GM12878 (cell line): ENCODE data around the gene FBXL3. TPM values are rescaled to one million over a fixed set of nuclear protein-coding genes. Genes with fewer than 3 reads are reported as not detected.

Experiments
- BCL11A ChIP-seq: IDR thresholded peaks from 2 replicates; pipeline ENCODE4 v1.6.1; 2011; ENCODE audit warnings: low read depth, low read length
- BCLAF1 ChIP-seq: fragments of 450-650 bp; IDR thresholded peaks from 2 replicates; pipeline ENCODE4 v1.6.1; 2017; ENCODE audit warnings: antibody characterized with exemption, mild to moderate bottlenecking, moderate library complexity
- CHD4 ChIP-seq: fragments of 200-600 bp; sonication (generic); IDR thresholded peaks from 2 replicates; pipeline ENCODE4 v1.6.1; 2016; ENCODE audit warnings: mild to moderate bottlenecking
- GABPA ChIP-seq: IDR thresholded peaks from 2 replicates; pipeline ENCODE4 v1.6.1; 2014; ENCODE audit warnings: antibody characterized with exemption, low read depth, mild to moderate bottlenecking, inconsistent platforms
- GATAD2B ChIP-seq: fragments of 450-650 bp; conservative IDR thresholded peaks from 2 replicates; pipeline ENCODE4 v1.6.1; 2017; ENCODE audit warnings: low read depth, mild to moderate bottlenecking, moderate library complexity
- HCFC1 ChIP-seq: fragments of 150-350 bp; IDR thresholded peaks from 2 replicates; pipeline ENCODE4 v1.6.1; 2014; ENCODE audit warnings: low read length
- HDGF ChIP-seq: fragments of 450-650 bp; IDR thresholded peaks from 2 replicates; pipeline ENCODE4 v1.6.1; 2016; ENCODE audit warnings: antibody characterized with exemption
- IKZF2 ChIP-seq, 2 experiments: fragments of 450-650 bp; IDR thresholded peaks; 2 replicates each; pipeline ENCODE4 v1.6.1; 2017; ENCODE audit warnings: mild to moderate bottlenecking in 2 of 2, moderate library complexity in 2 of 2
- KDM1A ChIP-seq: fragments of 200-600 bp; sonication (generic); IDR thresholded peaks from 2 replicates; pipeline ENCODE4 v1.6.1; 2016; ENCODE audit warnings: borderline replicate concordance
- MEF2B ChIP-seq: fragments of 450-650 bp; IDR thresholded peaks from 2 replicates; pipeline ENCODE4 v1.6.1; 2018; ENCODE audit warnings: mild to moderate bottlenecking, moderate library complexity; ENCODE audit not compliant: partially characterized antibody, poor library complexity, severe bottlenecking
- NBN ChIP-seq: fragments of 450-650 bp; IDR thresholded peaks from 2 replicates; pipeline ENCODE4 v1.6.1; 2016
- NFIC ChIP-seq: IDR thresholded peaks from 2 replicates; pipeline ENCODE4 v1.6.1; 2012; ENCODE audit warnings: low read depth, mild to moderate bottlenecking, inconsistent platforms, low read length, moderate library complexity
- POLR2AphosphoS5 ChIP-seq: IDR thresholded peaks from 2 replicates; pipeline ENCODE4 v1.6.1; 2011; ENCODE audit warnings: mild to moderate bottlenecking, low read length, inconsistent platforms
- POU2F2 ChIP-seq: IDR thresholded peaks from 3 replicates; pipeline ENCODE4 v1.6.1; 2011; ENCODE audit warnings: low read depth, mild to moderate bottlenecking, low read length, borderline replicate concordance
- RELA ChIP-seq: fragments of 450-650 bp; IDR thresholded peaks from 2 replicates; pipeline ENCODE4 v1.8.0; 2014; ENCODE audit warnings: borderline replicate concordance; ENCODE audit not compliant: partially characterized antibody
- RFX5 ChIP-seq: IDR thresholded peaks from 2 replicates; pipeline ENCODE4 v1.6.1; 2011; ENCODE audit warnings: low read depth, low read length, improper control_type of control experiment
- SIX5 ChIP-seq: IDR thresholded peaks from 2 replicates; pipeline ENCODE4 v1.6.1; 2011; ENCODE audit warnings: mild to moderate bottlenecking, low read depth, low read length, moderate library complexity; ENCODE audit not compliant: severe bottlenecking
- SRF ChIP-seq, 2 experiments: IDR thresholded peaks; 2 replicates each; pipeline ENCODE4 v1.6.1; 2011; ENCODE audit warnings: low read depth in 2 of 2, low read length in 2 of 2, mild to moderate bottlenecking in 1 of 2, moderate library complexity in 1 of 2
- ZSCAN29 ChIP-seq: fragments of 450-650 bp; IDR thresholded peaks from 2 replicates; pipeline ENCODE4 v1.6.1; 2017; ENCODE audit warnings: mild to moderate bottlenecking, moderate library complexity
- polyA plus RNA-seq, 11 experiments: library from polyadenylated mRNA; depleted of rRNA in 4 of 11; unstranded in 6 of 11; stranded (reverse) in 5 of 11; fragments of >200 nt; fragmentation: Nextera tagmentation in 4 of 11; fragmentation: Illumina TruSeq in 1 of 11; extraction: Ambion mirVana in 4 of 11; extraction: Trizol in 1 of 11; gene quantifications; 1 replicate in 1 of 11; 2 replicates in 10 of 11; pipeline versions ENCODE4 v1.2.1 to v1.2.3, GENCODE V29; 2011 to 2016; ENCODE audit warnings: inconsistent platforms in 2 of 11, missing spikeins in 2 of 11, low read depth in 1 of 11
- total RNA-seq, 4 experiments: library from RNA; depleted of rRNA in 3 of 4; stranded (reverse); fragments of >200 nt in 3 of 4; fragmentation: Illumina TruSeq in 1 of 4; extraction: Trizol in 1 of 4; gene quantifications; 2 replicates each; pipeline versions ENCODE4 v1.2.1 to v1.2.3, GENCODE V29; 2013 to 2021
- TF ChIP-seq, protein P1 (sequence below): fragments of 450-650 bp; IDR thresholded peaks from 2 replicates; pipeline ENCODE4 v1.6.1; 2016; ENCODE audit warnings: mild to moderate bottlenecking, moderate library complexity, borderline replicate concordance
- TF ChIP-seq, protein P2 (sequence below): fragments of 450-650 bp; IDR thresholded peaks from 2 replicates; pipeline ENCODE4 v1.6.1; 2017; ENCODE audit warnings: mild to moderate bottlenecking, moderate library complexity

Gene FBXL3
- total and polyA plus RNA-seq, 10 of the 15 experiments (the other 5 are each of a cell fraction or from before 2014, with no cell fraction given) = 9.0 to 26.4 (median 19.7) TPM

DNA sequence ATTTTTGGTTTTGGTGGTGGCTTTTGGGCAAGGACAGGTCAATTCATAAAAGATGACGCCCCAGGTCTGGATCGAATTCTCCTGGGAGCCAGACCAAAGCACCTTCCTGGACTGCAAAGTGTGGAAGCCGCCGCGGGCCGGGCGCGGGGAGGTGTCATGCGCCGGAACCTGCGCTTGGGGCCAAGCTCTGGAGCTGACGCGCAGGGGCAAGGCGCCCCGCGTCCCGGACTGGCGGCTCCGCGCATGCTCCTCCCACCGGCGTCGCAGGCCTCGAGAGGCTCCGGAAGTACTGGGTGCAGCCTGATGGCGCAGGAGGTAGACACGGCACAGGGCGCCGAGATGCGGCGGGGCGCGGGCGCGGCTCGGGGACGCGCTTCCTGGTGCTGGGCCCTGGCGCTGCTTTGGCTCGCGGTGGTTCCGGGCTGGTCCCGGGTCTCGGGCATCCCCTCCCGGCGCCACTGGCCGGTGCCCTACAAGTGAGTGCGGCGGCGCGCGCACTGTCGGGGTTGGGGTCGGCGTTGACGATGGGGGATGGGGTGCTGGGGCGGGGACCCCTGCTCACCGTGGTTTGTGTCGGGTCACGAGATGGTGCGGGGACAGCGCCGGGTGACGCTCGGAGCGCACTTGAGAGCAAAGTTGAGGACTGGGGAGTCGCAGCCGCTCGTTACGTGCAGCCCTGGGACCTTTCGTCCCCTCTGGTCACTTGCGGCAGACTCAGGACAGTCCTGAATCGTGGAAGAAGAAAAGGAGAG lies 35.0 kb downstream of the FBXL3 start, which contains the start of gene CLN5 (continued):
- TF ChIP-seq POU2F2 (peak; percentile 80; the same call in 2 of the 3 replicates), MEF2B (peak; percentile 79), RFX5 (no peak), HCFC1 (peak; percentile 71), GABPA (peak; percentile 73), GATAD2B (no peak; the same call in 1 of the 2 replicates), ZSCAN29 (no peak), IKZF2 (IDR thresholded peaks at IDR 0.05) (no peak), BCLAF1 (no peak), NBN (no peak), POLR2AphosphoS5 (peak; percentile 87), RELA (peak; percentile 33), HDGF (no peak), NFIC (no peak), BCL11A (no peak), SRF (IDR thresholded peaks at IDR 0.05; ENCODE audit: low read depth in 2 of 2, low read length in 2 of 2) (peak; percentile 26 to 82; a peak in 2 of 4 replicates), KDM1A (no peak), SIX5 (peak; percentile 30), CHD4 (no peak)
- TF ChIP-seq, protein P1, sequence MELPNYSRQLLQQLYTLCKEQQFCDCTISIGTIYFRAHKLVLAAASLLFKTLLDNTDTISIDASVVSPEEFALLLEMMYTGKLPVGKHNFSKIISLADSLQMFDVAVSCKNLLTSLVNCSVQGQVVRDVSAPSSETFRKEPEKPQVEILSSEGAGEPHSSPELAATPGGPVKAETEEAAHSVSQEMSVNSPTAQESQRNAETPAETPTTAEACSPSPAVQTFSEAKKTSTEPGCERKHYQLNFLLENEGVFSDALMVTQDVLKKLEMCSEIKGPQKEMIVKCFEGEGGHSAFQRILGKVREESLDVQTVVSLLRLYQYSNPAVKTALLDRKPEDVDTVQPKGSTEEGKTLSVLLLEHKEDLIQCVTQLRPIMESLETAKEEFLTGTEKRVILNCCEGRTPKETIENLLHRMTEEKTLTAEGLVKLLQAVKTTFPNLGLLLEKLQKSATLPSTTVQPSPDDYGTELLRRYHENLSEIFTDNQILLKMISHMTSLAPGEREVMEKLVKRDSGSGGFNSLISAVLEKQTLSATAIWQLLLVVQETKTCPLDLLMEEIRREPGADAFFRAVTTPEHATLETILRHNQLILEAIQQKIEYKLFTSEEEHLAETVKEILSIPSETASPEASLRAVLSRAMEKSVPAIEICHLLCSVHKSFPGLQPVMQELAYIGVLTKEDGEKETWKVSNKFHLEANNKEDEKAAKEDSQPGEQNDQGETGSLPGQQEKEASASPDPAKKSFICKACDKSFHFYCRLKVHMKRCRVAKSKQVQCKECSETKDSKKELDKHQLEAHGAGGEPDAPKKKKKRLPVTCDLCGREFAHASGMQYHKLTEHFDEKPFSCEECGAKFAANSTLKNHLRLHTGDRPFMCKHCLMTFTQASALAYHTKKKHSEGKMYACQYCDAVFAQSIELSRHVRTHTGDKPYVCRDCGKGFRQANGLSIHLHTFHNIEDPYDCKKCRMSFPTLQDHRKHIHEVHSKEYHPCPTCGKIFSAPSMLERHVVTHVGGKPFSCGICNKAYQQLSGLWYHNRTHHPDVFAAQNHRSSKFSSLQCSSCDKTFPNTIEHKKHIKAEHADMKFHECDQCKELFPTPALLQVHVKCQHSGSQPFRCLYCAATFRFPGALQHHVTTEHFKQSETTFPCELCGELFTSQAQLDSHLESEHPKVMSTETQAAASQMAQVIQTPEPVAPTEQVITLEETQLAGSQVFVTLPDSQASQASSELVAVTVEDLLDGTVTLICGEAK = no peak
- TF ChIP-seq, protein P2, sequence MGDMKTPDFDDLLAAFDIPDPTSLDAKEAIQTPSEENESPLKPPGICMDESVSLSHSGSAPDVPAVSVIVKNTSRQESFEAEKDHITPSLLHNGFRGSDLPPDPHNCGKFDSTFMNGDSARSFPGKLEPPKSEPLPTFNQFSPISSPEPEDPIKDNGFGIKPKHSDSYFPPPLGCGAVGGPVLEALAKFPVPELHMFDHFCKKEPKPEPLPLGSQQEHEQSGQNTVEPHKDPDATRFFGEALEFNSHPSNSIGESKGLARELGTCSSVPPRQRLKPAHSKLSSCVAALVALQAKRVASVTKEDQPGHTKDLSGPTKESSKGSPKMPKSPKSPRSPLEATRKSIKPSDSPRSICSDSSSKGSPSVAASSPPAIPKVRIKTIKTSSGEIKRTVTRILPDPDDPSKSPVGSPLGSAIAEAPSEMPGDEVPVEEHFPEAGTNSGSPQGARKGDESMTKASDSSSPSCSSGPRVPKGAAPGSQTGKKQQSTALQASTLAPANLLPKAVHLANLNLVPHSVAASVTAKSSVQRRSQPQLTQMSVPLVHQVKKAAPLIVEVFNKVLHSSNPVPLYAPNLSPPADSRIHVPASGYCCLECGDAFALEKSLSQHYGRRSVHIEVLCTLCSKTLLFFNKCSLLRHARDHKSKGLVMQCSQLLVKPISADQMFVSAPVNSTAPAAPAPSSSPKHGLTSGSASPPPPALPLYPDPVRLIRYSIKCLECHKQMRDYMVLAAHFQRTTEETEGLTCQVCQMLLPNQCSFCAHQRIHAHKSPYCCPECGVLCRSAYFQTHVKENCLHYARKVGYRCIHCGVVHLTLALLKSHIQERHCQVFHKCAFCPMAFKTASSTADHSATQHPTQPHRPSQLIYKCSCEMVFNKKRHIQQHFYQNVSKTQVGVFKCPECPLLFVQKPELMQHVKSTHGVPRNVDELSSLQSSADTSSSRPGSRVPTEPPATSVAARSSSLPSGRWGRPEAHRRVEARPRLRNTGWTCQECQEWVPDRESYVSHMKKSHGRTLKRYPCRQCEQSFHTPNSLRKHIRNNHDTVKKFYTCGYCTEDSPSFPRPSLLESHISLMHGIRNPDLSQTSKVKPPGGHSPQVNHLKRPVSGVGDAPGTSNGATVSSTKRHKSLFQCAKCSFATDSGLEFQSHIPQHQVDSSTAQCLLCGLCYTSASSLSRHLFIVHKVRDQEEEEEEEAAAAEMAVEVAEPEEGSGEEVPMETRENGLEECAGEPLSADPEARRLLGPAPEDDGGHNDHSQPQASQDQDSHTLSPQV = no peak
